Loucy (cell line): ENCODE measurements around the gene TLK1.

Experiments used
- H2AFZ ChIP-seq: fragments of 200-600 bp; sonication (generic); 2 replicates; pipeline ENCODE4 v1.6.0; 2016; ENCODE audit warnings: antibody characterized with exemption, mild to moderate bottlenecking, low read length, moderate library complexity
- H3F3A ChIP-seq: fragments of 200-600 bp; 2 replicates; pipeline ENCODE4 v1.6.0; 2016; ENCODE audit warnings: antibody characterized with exemption, low read depth, mild to moderate bottlenecking
- H3K27me3 ChIP-seq: fragments of 200-600 bp; sonication (generic); 2 replicates; pipeline ENCODE4 v1.6.1; 2014; ENCODE audit warnings: low read length, mild to moderate bottlenecking; ENCODE audit not compliant: insufficient read depth, poor library complexity, severe bottlenecking
- H3K36me3 ChIP-seq: fragments of 200-600 bp; sonication (generic); 2 replicates; pipeline ENCODE4 v1.6.1; 2016; ENCODE audit warnings: low read length; ENCODE audit not compliant: insufficient read depth
- H3K4me1 ChIP-seq: fragments of 200-600 bp; sonication (generic); 2 replicates; pipeline ENCODE4 v1.5.1; 2014; ENCODE audit warnings: low read length, mild to moderate bottlenecking; ENCODE audit not compliant: insufficient read depth, poor library complexity, severe bottlenecking
- H3K4me2 ChIP-seq: fragments of 200-600 bp; sonication (generic); 2 replicates; pipeline ENCODE4 v1.6.0; 2014; ENCODE audit warnings: antibody characterized with exemption, low read length, low read depth, mild to moderate bottlenecking; ENCODE audit not compliant: poor library complexity, severe bottlenecking
- H3K4me3 ChIP-seq: fragments of 200-600 bp; sonication (generic); 2 replicates; pipeline ENCODE4 v1.5.1; 2014; ENCODE audit warnings: low read length, mild to moderate bottlenecking, mixed read lengths; ENCODE audit not compliant: poor library complexity, severe bottlenecking
- H3K79me2 ChIP-seq: fragments of 200-600 bp; sonication (generic); 2 replicates; pipeline ENCODE4 v1.6.1; 2014; ENCODE audit warnings: low read length; ENCODE audit not compliant: insufficient read depth
- H3K9ac ChIP-seq: fragments of 200-600 bp; sonication (generic); 2 replicates; pipeline ENCODE4 v1.6.0; 2014; ENCODE audit warnings: mild to moderate bottlenecking, low read depth, low read length, moderate library complexity; ENCODE audit not compliant: poor library complexity, severe bottlenecking
- H3K9me2 ChIP-seq: fragments of 200-600 bp; sonication (generic); replicated peaks from 2 replicates; pipeline ENCODE4 v1.6.1; 2016; ENCODE audit warnings: low read depth, low read length, mixed read lengths
- H3K9me3 ChIP-seq: fragments of 200-600 bp; sonication (generic); 2 replicates; pipeline ENCODE4 v1.6.1; 2014; ENCODE audit warnings: mild to moderate bottlenecking, antibody characterized with exemption, low read length, low read depth; ENCODE audit not compliant: insufficient read depth
- H4K20me1 ChIP-seq: fragments of 200-600 bp; sonication (generic); 2 replicates; pipeline ENCODE4 v1.6.0; 2014; ENCODE audit warnings: antibody characterized with exemption, low read length, mild to moderate bottlenecking; ENCODE audit not compliant: insufficient read depth, poor library complexity, severe bottlenecking
- CTCF ChIP-seq: fragments of 200-600 bp; sonication (generic); conservative IDR thresholded peaks from 2 replicates; pipeline ENCODE4 v1.5.1; 2014; ENCODE audit warnings: mild to moderate bottlenecking, antibody characterized with exemption, low read length
- EZH2phosphoT487 ChIP-seq: fragments of 200-600 bp; IDR thresholded peaks from 2 replicates; pipeline ENCODE4 v1.6.1; 2018; ENCODE audit warnings: antibody characterized with exemption, mild to moderate bottlenecking, moderate library complexity, borderline replicate concordance

TLK1 gene

GRCh38 chr2:171049691-171050090 lies 111.0 kb downstream of the TLK1 start:
- no peaks in the 10 kb centered on the region for H3K27me3 ChIP-seq
- peaks cover 5% of the 10 kb centered on the region for H4K20me1 ChIP-seq
- peaks cover 91% of the 10 kb centered on the region for H3K36me3 ChIP-seq
- no peak overlapping the region for H3K4me3 ChIP-seq
- H3K9me2 ChIP-seq, result no peaks in the 10 kb centered on the region
- no peaks in the 10 kb centered on the region for H3K4me1 ChIP-seq
- no peak for TF ChIP-seq EZH2phosphoT487
- no peak for TF ChIP-seq CTCF
- no peak overlapping the region for H3K4me2 ChIP-seq
- no peaks in the 10 kb centered on the region for H3K79me2 ChIP-seq
- H3K9me3 ChIP-seq, result no peaks in the 10 kb centered on the region
- H3K9ac ChIP-seq, result no peak overlapping the region
- no peak overlapping the region for H2AFZ ChIP-seq
- H3F3A ChIP-seq, result no peaks in the 10 kb centered on the region

- H3K9me2 ChIP-seq, result no peaks in the 10 kb centered on the region
- H2AFZ ChIP-seq, result no peak overlapping the region
- peaks cover 92% of the 10 kb centered on the region for H3K36me3 ChIP-seq
- H3K4me1 ChIP-seq, result peaks cover 4% of the 10 kb centered on the region
- no peaks in the 10 kb centered on the region for H3K27me3 ChIP-seq
- H3F3A ChIP-seq, result no peaks in the 10 kb centered on the region
- no peak overlapping the region for H3K9ac ChIP-seq
- H3K9me3 ChIP-seq, result no peaks in the 10 kb centered on the region
- peaks cover 4% of the 10 kb centered on the region for H4K20me1 ChIP-seq
- no peak overlapping the region for H3K4me2 ChIP-seq
- no peaks in the 10 kb centered on the region for H3K79me2 ChIP-seq
- TF ChIP-seq EZH2phosphoT487, result no peak
- no peak for TF ChIP-seq CTCF
- H3K4me3 ChIP-seq, result no peak overlapping the region
Observed at GRCh38 chr2:171046048-171046560, 114.6 kb downstream of the TLK1 start.

GRCh38 chr2:171044416-171044815 lies 116.3 kb downstream of the TLK1 start:
- H3K79me2 ChIP-seq, result no peaks in the 10 kb centered on the region
- H3K27me3 ChIP-seq, result no peaks in the 10 kb centered on the region
- peaks cover 87% of the 10 kb centered on the region for H3K36me3 ChIP-seq
- no peak overlapping the region for H3K4me3 ChIP-seq
- no peaks in the 10 kb centered on the region for H3K9me3 ChIP-seq
- no peaks in the 10 kb centered on the region for H3F3A ChIP-seq
- no peaks in the 10 kb centered on the region for H3K9me2 ChIP-seq
- no peak overlapping the region for H3K4me2 ChIP-seq
- no peak for TF ChIP-seq CTCF
- no peak for TF ChIP-seq EZH2phosphoT487
- peaks cover 4% of the 10 kb centered on the region for H3K4me1 ChIP-seq
- peaks cover 4% of the 10 kb centered on the region for H4K20me1 ChIP-seq
- H2AFZ ChIP-seq, result no peak overlapping the region
- H3K9ac ChIP-seq, result no peak overlapping the region
